Muscle of leg (tissue), 16 donors: ENCODE data around the gene SERINC4. TPM values are rescaled to one million over a fixed set of nuclear protein-coding genes. Genes with fewer than 3 reads are reported as not detected.
"Not testable (repeated sequence)": the region's sequence is repeated elsewhere in the genome, so short reads cannot be mapped to it uniquely, and the experiment has no call there.

Experiments used
- DNase-seq: peaks from one replicate; pipeline ENCODE4 v3.0.0; 2013
- H3K27ac ChIP-seq: one replicate; pipeline ENCODE4 v1.5.1; 2013; ENCODE audit warnings: mild to moderate bottlenecking, low read length, control low read depth
- H3K27me3 ChIP-seq: one replicate; pipeline ENCODE4 v1.6.1; 2013; ENCODE audit warnings: low read length; ENCODE audit not compliant: control insufficient read depth, insufficient read depth
- H3K36me3 ChIP-seq: one replicate; pipeline ENCODE4 v1.6.1; 2013; ENCODE audit warnings: low read length; ENCODE audit not compliant: control insufficient read depth, insufficient read depth
- H3K4me1 ChIP-seq: one replicate; pipeline ENCODE4 v1.6.1; 2013; ENCODE audit warnings: low read length; ENCODE audit not compliant: control insufficient read depth, insufficient read depth
- H3K4me3 ChIP-seq: one replicate; pipeline ENCODE4 v1.5.1; 2013; ENCODE audit warnings: low read length, control low read depth
- H3K9me3 ChIP-seq: replicated peaks from 2 replicates; pipeline ENCODE4 v1.6.1; 2013; ENCODE audit warnings: low read depth, low read length; ENCODE audit not compliant: control insufficient read depth
- WGBS: methylation state at CpG from one replicate; pipeline ENCODE4 v1.1.5; 2013; ENCODE audit warnings: missing lambda C conversion rate; ENCODE audit not compliant: insufficient coverage; 5-methylcytosine and 5-hydroxymethylcytosine counted together
- long read RNA-seq, 11 donors: transcript quantifications; one replicate each; lab custom pipeline, GENCODE V29; 2026
- polyA plus RNA-seq, 8 donors: library from polyadenylated mRNA; unstranded; fragments of 120-200 nt; gene quantifications; one replicate each; pipeline versions ENCODE4 v1.2.1 to v1.2.3, GENCODE V29; 2013; ENCODE audit warnings: inconsistent platforms in 1 of 8, low replicate concordance in 1 of 8; ENCODE audit not compliant: insufficient read length in 8 of 8, insufficient read depth in 1 of 8
- total RNA-seq: library from RNA; stranded (reverse); fragments of 120-200 nt; gene quantifications from one replicate; pipeline ENCODE4 v1.2.4, GENCODE V29; 2013

SERINC4 gene
- total RNA-seq (0.18 TPM), polyA plus RNA-seq (under 1 TPM in 4 of 8 donors, not detected in 4; 0.41 to 0.59 (median 0.49) TPM)
- long read RNA-seq, donor 1 = 0 reads
- long read RNA-seq, donor 2, partial matches to known transcripts = 20 of 20 reads
- long read RNA-seq, donor 2, other reads (novel, unspliced or antisense) = 0 of 20 reads
- long read RNA-seq, donor 3 = 0 reads
- long read RNA-seq, donor 4 = 0 reads
- long read RNA-seq, donor 5 = 0 reads
- long read RNA-seq, donor 6 = 0 reads
- long read RNA-seq, donor 7, partial matches to known transcripts = 240 of 240 reads
- long read RNA-seq, donor 7, other reads (novel, unspliced or antisense) = 0 of 240 reads
- long read RNA-seq, donor 8 = 0 reads
- long read RNA-seq, donor 9 = 0 reads
- long read RNA-seq, donor 10, partial matches to known transcripts = 337 of 337 reads
- long read RNA-seq, donor 10, other reads (novel, unspliced or antisense) = 0 of 337 reads
- long read RNA-seq, donor 11, partial matches to known transcripts = 189 of 189 reads
- long read RNA-seq, donor 11, other reads (novel, unspliced or antisense) = 0 of 189 reads

DNA sequence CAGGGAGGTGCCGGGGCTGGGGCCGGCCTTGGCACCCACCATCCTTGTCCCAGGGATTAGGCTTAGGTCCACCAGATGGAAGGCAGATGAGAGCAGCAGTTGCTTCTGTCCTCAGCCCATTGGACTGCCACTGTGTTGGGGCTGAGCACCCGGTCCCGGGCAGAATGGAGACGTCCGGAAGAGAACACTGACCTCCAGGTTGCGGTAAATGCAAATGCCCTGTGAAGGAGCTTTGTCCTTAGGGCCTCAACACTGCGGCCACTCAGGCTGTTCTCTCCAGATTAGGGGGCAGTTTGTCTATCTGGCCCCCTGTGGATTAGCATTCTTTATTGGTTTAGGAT, at the start of gene SERINC4:
Gene SERINC4 (minus strand): TSS at position 276 of the 341 bp plus-strand sequence. CDS start 234 bp downstream, at position 42.
- peaks cover 25% of the 10 kb centered on the region for H3K4me1 ChIP-seq
- peak within 1 kb of the TSS; percentile 90 for H3K4me3 ChIP-seq
- H3K27ac ChIP-seq = peak within 1 kb of the TSS; percentile 97
- H3K36me3 ChIP-seq = peaks cover 62% of the 10 kb centered on the region
- no peaks in the 10 kb centered on the region for H3K27me3 ChIP-seq
- no peaks in the 10 kb centered on the region for H3K9me3 ChIP-seq
- WGBS = 91% methylated on average over 7 of the region's 8 CpGs
- no peak for DNase-seq

DNA sequence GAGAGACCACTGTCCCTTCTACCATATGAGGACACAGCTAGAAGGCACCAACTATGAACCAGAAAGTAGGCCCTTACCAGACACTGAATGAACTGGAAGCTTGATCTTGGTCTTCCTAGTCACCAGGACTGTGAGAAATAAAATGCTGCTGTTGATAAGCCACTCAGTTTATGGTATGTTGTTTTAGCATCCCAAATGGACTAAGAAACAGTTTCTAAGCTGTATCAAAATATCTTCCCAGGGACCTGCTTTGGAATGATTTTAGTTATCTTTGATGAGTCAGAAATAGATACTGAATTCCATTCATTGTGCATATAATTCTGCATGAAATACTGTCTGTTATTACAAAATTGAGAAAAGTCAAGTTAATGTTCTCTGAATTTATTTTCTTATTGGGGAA, 45.4 kb upstream of the SERINC4 start:
- H3K4me3 ChIP-seq = no peak overlapping the region
- H3K4me1 ChIP-seq = no peaks in the 10 kb centered on the region
- H3K36me3 ChIP-seq = peaks cover 15% of the 10 kb centered on the region
- H3K27me3 ChIP-seq = no peaks in the 10 kb centered on the region
- H3K27ac ChIP-seq = no peak overlapping the region
- no peak for DNase-seq
- H3K9me3 ChIP-seq = no peaks in the 10 kb centered on the region

DNA sequence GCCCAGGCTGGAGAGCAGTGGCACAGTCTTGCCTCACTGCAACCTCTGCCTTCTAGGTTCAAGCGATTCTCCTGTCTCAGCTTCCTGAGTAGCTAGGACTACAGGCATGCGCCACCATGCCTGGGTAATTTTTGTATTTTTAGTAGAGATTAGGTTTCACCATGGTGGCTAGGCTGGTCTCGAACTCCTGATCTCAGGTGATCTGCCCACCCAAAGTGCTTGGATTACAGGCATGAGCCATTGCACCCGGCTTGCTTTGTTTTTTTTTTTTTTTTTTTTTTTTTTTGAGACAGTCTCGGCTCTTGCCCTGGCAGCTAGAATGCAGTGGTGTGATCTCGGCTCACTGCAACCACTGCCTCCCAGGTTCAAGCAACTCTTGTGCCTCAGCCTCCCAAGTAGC, 32.5 kb upstream of the SERINC4 start:
- not testable (repeated sequence) for H3K4me3 ChIP-seq, DNase-seq, H3K27ac ChIP-seq, H3K9me3 ChIP-seq, H3K4me1 ChIP-seq, H3K27me3 ChIP-seq, H3K36me3 ChIP-seq
- WGBS = no CpG with 5 or more reads among the region's 6 CpGs

DNA sequence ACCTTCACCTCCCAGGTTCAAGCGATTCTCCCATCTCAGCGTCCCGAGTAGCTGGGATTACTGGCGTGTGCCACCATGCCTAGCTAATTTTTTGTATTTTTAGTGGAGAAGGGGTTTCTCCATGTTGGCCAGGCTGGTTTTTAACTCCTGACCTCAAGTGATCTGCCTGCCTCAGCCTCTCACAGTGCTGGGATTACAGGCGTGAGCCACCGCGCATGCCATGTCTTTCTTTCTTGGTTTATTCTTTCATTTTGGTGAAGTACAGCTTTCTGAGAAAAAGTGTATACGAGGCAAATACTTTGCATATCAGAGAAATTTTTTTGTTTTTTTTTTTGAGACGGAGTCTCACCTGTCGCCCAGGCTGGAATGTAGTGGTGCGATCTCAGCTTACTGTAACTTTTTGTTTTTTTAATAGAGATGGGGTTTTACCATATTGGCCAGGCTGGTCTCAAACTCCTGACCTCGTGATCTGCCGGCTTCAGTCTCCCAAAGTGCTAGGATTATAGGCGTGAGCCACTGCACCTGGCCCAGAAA, 31.6 kb upstream of the SERINC4 start:
- not testable (repeated sequence) for H3K36me3 ChIP-seq, H3K27me3 ChIP-seq, H3K4me1 ChIP-seq, H3K4me3 ChIP-seq, DNase-seq, H3K27ac ChIP-seq, H3K9me3 ChIP-seq
- 95% methylated on average over 4 of the region's 14 CpGs for WGBS

DNA sequence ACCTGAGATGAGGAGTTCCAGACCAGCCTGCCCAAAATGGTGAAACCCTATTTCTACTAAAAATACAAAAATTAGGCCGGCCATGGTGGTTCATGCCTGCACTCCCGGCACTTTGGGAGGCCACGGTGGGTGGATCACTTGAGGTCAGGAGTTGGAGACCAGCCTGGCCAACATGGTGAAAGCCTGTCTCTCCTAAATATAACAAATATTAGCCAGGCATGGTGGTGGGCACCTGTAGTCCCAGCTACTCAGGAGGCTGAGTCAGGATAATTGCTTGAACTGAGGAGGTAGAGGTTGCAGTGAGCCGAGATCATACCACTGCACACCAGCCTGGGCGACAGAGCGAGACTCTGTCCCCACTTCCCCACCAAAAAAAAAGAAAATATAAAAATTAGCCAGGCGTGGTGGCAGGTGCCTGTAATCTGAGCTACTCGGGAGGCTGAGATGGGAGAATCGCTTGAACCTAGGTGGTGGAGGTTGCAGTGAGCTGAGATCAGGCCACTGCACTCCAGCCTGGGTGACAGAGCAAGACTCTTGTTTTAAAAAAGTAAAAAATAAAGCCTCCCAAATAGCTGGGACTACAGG, 30.8 kb upstream of the SERINC4 start:
- not testable (repeated sequence) for H3K27ac ChIP-seq, H3K4me3 ChIP-seq, DNase-seq, H3K27me3 ChIP-seq, H3K4me1 ChIP-seq, H3K9me3 ChIP-seq, H3K36me3 ChIP-seq
- WGBS = 90% methylated on average over 4 of the region's 9 CpGs

DNA sequence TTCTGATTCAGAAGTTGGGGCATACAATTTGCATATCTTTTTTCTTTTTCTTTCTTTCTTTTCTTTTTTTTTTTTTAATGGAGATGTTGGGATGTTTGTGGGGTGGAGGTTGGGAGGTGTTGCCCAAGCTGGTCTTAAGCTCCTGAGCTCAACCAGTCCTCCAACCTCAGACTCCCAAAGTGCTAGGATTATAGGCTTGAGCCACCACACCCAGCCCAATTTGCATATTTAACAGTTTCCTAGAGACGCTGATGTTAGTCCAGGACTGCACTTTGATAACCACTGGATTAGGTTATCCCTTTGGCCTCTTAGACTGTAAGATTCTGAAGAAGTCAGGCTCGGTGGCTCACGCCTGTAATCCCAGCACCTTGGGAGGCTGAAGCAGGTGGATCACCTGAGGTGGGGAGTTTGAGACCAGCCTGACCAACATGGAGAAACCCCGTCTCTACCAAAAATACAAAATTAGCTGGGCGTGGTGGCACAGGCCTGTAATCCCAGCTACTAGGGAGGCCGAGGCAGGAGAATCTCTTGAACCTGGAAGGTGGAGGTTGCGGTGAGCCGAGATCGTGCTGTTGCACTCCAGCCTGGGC, 30.0 kb upstream of the SERINC4 start:
- H3K9me3 ChIP-seq, H3K4me3 ChIP-seq, H3K27me3 ChIP-seq, DNase-seq, H3K27ac ChIP-seq, H3K36me3 ChIP-seq, H3K4me1 ChIP-seq: not testable (repeated sequence)
- WGBS = 97% methylated on average over 4 of the region's 9 CpGs

DNA sequence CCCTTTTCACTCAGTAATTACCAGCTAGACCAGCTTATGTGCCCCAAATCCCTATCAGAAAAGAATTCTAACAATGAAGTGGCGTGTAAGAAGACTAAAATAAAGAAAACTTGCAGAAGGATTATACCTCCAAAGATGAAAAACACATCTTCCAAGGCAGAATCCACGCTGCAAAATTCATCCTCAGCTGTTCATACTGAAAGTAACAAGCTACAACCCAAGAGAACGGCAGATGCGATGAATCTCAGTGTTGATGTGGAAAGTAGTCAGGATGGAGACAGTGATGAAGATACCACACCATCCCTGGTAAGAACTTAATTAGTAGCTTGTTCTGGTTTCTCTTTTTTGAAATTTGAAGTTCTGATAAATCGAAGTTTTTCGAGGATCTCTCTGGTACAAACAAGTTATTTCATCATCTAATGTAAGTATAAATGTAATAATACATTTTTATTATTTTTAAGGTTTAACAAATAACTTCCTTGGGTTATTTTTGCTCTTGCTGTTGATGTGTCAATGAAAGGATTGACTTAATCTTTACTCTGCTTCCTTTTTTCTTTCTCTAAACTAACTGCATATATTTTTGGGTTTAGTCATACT, 28.1 kb upstream of the SERINC4 start:
- Histone ChIP-seq H3K9me3 (no peaks in the 10 kb centered on the region), H3K36me3 (no peaks in the 10 kb centered on the region), H3K27ac (peak overlapping the region; percentile 74), H3K4me1 (peaks cover 13% of the 10 kb centered on the region), H3K4me3 (peak overlapping the region; percentile 15), H3K27me3 (no peaks in the 10 kb centered on the region)
- peak; percentile 54 for DNase-seq
- no CpG with 5 or more reads among the region's 6 CpGs for WGBS

DNA sequence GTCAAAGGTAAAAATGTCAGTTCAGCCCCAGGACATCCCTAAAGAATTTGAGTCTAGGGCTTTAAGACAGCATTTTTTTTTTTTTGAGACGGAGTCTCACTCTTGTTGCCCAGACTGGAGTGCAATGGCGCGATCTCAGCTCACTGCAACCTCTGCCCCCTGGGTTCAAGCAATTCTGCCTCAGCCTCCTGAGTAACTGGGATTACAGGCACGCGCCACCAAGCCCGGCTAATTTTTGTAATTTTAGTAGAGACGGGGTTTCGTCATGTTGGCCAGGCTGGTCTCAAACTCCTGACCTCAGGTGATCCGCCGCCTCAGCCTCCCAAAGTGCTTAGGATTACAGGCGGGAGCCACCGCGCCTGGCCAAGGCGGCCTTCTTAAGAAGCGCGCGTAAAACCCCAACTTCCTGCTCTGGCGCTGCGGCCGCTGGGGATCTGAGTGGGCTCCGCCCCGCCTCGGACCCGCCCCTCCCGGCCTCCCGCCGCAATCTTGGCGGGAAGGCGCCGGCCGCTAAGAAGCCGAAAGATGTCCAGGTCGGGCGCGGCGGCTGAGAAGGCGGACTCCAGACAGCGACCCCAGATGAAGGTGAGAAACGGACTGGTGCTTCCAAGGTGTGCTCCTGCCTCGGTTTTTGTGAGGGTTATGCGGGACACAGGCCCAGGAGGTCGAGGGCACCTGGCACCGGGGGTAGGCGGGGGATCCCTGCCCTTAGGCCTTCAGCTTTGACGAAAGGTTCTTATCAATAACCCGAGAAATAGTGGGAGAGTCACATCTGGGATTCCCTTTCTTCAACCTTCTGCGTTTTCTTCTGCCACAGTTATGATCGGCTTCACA, 26.7 kb upstream of the SERINC4 start, which contains the start of gene WDR76:
Gene WDR76 (plus strand): TSS at position 495 of the 834 bp plus-strand sequence. CDS start 31 bp downstream, at position 526.
- DNase-seq = peak; percentile 92
- 3% methylated on average over 41 of the region's 48 CpGs for WGBS
- H3K4me1 ChIP-seq = peaks cover 15% of the 10 kb centered on the region
- H3K4me3 ChIP-seq = peak within 1 kb of the TSS; percentile 47
- H3K9me3 ChIP-seq = no peaks in the 10 kb centered on the region
- no peaks in the 10 kb centered on the region for H3K36me3 ChIP-seq
- no peaks in the 10 kb centered on the region for H3K27me3 ChIP-seq
- H3K27ac ChIP-seq = peak within 1 kb of the TSS; percentile 74

DNA sequence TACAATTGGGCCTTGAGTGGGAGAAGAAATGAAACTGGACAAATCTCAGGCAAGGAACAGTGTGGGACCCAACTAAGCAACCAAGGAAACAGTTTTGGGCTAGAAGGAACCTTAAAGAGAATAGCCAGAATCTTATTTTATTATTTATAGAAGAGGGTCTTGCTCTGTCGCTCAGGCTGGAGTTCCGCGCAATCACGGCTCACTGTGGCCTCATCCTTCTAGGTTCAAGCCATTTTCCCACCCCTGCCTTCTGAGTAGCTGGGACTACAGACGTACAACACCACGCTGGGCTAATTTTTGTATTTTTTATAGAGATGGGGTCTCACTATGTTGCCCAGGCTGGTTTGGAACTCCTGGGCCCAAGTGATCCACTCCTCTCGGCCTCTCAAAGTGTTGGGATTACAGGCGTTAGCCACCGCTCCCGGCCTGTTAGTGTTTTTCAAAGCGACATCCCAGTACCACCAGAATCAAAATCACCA, 26.0 kb upstream of the SERINC4 start:
- no peak for DNase-seq
- peak overlapping the region; percentile 47 for H3K4me3 ChIP-seq
- no peaks in the 10 kb centered on the region for H3K27me3 ChIP-seq
- peaks cover 15% of the 10 kb centered on the region for H3K4me1 ChIP-seq
- no peaks in the 10 kb centered on the region for H3K36me3 ChIP-seq
- H3K9me3 ChIP-seq = no peaks in the 10 kb centered on the region
- WGBS = 91% methylated on average over 7 of the region's 11 CpGs
- no peak overlapping the region for H3K27ac ChIP-seq
